Hematopoietic multipotent progenitor cell treated with erythropoietin and hydrocortisone succinate and interleukin-3 and kit ligand, for 6 days (in vitro differentiated cells): ENCODE data around the gene AKIRIN2.

Experiments used
- DNase-seq: peaks from one replicate; pipeline ENCODE4 v3.0.0-alpha.2; 2015

AKIRIN2 gene

DNA sequence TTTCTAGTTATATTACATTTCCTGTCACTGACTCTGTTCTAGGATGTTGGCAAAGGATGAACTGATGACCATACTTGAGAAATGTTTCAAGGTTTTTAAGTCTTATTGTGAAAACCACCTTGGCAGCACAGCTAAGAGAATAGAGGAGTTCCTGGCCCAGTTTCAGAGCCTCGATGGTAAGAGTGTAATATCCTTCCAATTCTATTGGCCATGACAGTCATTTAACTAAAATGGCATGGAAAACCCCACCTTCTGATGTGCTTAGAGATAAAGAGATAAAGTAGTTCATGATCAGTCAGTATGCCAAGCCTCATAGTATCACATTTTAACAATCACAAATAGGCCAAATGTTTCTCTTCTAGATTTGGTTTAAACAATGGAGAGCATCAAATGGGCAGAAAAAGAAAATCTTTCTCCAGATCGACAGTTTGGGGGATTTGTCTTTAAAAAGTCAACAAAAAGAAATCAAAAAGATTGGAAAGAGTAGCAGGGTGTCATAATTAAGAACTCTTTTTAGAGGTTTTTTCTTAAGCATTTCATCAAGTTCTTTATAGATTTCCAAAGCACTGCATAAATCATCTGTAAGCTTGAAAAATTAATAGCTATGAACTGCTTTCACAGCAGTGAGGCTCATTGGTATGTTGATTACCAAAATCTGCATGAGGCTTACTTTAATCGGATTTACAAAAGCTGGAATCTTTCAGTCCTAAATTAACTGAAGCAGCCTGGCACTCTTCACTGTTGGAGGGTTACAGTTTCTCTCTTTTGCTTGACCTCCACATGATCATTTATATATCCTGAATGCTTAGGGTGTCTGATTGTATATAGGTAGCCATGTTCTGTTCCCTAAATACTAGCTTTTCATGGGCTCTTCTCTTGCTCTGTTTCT lies 48.7 kb downstream of the AKIRIN2 start:
- no peak for DNase-seq

DNA sequence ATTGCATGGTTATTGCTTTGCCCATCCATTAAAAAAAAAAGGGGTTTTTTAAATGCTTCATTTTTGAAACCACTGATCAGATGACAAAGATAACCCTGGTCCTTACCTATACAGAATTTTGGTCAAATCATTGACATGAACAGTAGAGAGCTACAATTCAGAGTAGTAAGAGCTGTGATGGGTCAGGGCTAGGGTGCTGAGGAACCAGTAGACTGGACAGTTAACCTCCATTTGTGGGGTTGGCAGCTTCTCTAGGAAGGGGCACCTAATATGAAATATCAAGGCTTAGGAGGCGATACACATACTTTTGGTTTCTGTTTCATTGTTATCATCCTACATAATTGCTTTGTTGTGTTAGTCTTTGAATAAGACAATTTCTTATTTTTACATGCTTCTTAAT lies 57.0 kb downstream of the AKIRIN2 start:
- no peak for DNase-seq

DNA sequence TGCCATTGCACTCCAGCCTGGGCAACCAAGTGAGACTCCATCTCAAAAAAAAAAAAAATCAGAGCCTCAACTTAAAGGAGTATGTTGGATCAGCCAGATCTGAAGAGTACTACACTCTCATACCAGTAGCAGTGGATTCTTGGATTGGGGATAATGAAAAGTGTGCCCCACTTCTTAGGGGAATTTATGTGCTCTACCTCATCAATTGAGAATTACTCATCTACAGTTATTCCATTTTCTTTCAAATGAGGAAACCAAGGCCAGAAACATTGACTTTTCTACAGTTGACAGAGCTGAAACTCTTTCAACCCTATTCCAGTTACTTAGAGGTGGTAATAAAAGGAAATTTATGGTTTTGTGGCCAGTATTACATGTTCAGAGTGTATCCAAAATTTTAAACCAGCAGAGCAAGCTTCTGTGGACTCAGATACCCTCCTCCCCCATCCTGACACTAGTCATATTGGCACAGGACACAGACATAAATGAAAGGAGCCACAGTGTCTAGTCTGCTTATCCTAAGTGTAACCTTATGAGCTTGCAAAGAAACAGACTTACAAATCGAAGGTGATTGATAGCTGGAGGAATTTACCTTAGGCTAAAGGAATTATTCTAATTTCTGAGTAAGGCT lies 60.9 kb downstream of the AKIRIN2 start:
- DNase-seq: no peak

DNA sequence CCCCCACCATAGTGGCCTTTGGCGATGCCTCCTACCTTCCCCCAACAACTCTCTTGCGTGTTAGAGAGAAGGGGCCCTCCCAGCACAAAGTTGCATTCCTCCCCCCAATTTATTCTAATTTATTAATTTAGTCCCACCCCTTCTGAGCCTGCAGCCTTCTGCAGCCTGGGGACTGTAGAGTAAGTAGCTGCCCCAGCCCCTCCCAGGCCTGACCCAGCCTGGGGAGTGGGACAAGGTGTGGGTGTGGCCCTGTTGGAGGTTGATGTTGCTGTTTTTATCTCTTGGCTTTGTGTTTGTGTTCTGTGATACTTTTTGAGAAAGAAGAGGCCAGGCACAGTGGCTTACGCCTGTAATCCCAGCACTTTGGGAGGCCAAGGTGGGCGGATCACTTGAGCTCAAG lies 62.7 kb downstream of the AKIRIN2 start:
- no peak for DNase-seq

DNA sequence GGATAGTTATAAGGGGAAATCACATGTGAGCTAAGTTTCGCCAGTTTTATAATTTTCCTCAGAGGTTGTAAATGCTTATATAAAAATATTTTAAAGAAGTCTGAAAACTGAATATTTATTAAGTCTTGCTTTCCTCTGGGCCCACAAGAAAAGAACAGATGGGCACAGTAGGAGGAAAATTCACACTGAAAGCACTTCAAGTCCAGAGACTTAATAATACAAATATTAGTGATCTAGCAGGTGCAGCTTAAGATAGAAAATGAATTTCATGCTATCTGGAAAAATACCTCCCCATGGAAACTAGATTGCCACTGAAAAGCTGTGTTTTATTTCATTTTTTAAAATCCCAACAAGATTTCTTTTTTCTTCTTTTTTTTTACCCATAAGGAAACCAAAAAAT lies 64.9 kb downstream of the AKIRIN2 start:
- DNase-seq: no peak

DNA sequence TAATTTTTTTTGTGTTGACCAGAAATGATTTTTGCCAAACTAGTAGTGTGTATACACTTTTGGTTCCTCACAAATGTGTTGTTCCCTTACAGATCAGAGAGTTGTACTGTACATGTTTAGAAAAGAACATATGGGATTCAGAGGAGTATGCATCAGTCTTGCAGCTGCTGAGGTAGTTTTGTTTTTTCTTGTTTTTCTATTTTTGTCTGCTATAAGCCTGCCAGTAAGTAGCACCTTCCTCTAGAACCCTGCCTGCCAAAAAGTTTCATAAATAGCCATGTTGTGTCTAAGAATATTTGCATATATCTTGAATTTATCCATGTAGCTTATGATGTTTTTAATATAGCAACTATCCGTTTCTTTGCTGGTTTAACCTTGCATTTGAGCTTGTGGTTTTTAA lies 65.7 kb downstream of the AKIRIN2 start:
- DNase-seq: no peak

DNA sequence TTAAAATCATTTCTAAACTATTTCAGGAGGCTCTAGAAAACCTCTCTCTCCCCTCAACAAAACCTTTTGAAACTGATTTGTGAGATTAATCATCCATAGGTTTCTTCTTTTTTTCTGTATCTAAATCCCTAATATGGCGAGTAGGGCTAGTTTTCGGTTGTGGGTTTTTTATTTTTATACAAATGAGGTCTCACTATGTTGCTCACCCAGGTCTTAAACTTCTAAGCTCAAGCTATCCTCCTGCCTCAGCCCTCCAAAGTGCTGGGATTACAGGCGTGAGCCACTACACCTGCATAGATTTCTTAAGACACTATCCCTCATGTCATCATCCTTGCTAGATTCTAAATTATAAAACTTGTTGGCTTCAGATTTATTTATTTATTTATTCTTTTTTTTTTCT lies 68.2 kb downstream of the AKIRIN2 start:
- no peak for DNase-seq

DNA sequence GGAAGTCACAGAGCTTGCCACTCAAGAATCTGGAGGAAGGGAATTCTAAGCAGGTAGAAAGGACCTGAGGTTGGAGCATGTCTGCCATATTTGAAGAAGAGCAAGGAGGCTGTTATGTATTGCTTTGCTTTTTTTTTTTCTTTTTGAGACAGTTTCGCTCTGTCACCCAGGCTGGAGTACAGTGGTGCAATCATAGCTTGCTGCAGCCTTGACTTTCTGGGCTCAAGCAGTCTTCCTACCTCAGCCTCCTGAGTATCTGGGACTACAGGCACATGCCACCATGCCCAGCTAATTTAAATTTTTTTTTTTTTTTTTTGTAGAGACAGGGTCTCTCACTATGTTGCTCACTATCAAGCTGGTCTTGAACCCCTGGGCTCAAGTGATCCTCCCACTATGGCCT lies 71.3 kb downstream of the AKIRIN2 start:
- DNase-seq: no peak

DNA sequence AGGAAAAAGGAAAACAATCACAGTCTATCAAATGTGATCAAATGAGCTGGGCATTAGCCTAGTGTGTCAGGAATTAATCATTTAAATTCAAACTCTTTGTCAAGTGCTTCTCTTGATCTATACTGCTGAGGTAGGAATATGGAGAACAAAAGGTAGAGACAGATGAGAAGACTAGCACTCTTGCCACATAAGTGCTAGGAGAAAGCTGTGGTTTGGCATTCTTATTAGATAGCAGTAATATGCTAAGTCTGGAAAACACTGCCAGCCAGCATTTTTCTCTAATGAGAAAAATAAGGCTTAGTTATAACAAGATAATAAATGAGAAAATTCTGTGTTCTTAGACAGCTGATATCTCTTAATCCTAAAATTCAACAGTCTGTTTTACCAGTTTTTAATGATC lies 73.2 kb downstream of the AKIRIN2 start:
- no peak for DNase-seq

DNA sequence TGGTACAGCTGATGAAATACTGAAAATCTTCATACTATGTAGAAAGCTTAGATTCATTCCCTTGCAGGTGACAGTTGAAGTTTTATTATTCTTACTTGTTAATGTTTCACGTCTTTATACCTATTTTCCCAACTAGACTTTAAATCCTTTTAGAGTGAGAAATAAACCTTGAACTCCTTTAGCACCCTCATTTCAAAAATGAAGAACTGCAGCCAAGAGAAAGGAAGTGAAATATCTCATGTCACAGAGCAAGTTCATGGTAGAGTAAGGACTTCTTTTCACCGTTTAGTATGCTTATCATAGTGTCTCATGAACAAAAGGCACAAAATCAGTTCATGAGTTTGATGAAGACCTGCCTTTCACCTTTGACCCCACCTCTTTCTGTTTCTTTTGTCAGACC lies 73.6 kb downstream of the AKIRIN2 start:
- DNase-seq: no peak
